K562 (cell line): Measurements from ENCODE around the gene PSORS1C2. TPM values are rescaled to one million over a fixed set of nuclear protein-coding genes. Genes with fewer than 3 reads are reported as not detected.

ENCODE experiments used
- ATAC-seq: fragments of 200-7000 bp; cut with Tn5 transposase; 3 replicates; pipeline ENCODE4 v1.9.1; 2020; ENCODE audit warnings: moderate library complexity
- BruUV-seq: library from RNA; stranded (reverse); fragments of 400-500 nt; replicated peaks from 2 replicates; lab custom pipeline; 2021; lab: Mats Ljungman, UMichigan
- CTCF ChIA-PET: fragments of 300-600 bp; formaldehyde crosslinking; extraction: SDS; loops from one replicate; lab custom pipeline; 2021; ENCODE audit warnings: low intra/inter-chr PET ratio; lab: Yijun Ruan, JAX
- POLR2A ChIA-PET: fragments of 300-600, 350-650 bp; sonication (Branson Sonifier 250); formaldehyde crosslinking; extraction: SDS; loops from one replicate; lab custom pipeline; 2021; ENCODE audit warnings: antibody characterized with exemption, inconsistent platforms; lab: Yijun Ruan, JAX
- DNase-seq, 4 experiments: peaks; one replicate each; pipeline versions ENCODE4 v3.0.0 to v3.0.0-alpha.2; 2011 to 2018; ENCODE audit warnings: low spot score in 3 of 4, mixed read lengths in 3 of 4; ENCODE audit errors: extremely low read depth in 1 of 4
- FAIRE-seq: peaks from 2 replicates; lab custom pipeline; 2011; peaks lifted over from hg19 to GRCh38; lab: Jason Lieb, UNC
- H2AFZ ChIP-seq: 2 replicates; pipeline ENCODE4 v1.6.0; 2011; ENCODE audit warnings: low read depth, low read length, control low read depth, inconsistent platforms
- H3K27ac ChIP-seq: fragments of 200-600 bp; 3 replicates; pipeline ENCODE4 v1.8.0; 2011; ENCODE audit warnings: low read depth, mild to moderate bottlenecking, control low read depth, inconsistent platforms, low read length, moderate library complexity, mixed read lengths; ENCODE audit errors: extremely low read depth
- H3K27me3 ChIP-seq, 2 experiments: fragments of 300-600 bp in 1 of 2; 2 replicates in 1 of 2; 3 replicates in 1 of 2; pipeline versions ENCODE4 v1.6.0 to v1.8.0; 2011; ENCODE audit warnings: inconsistent platforms in 2 of 2, low read length in 2 of 2, mild to moderate bottlenecking in 1 of 2, mixed read lengths in 1 of 2, moderate library complexity in 1 of 2; ENCODE audit not compliant: control insufficient read depth in 2 of 2, insufficient read depth in 2 of 2
- H3K36me3 ChIP-seq: fragments of 300-600 bp; 3 replicates; pipeline ENCODE4 v1.8.0; 2011; ENCODE audit warnings: mild to moderate bottlenecking, low read length, inconsistent platforms; ENCODE audit not compliant: control insufficient read depth, insufficient read depth
- H3K4me1 ChIP-seq, 2 experiments: fragments of 200-600 bp in 1 of 2; replicated peaks in 1 of 2; 2 replicates in 1 of 2; 3 replicates in 1 of 2; pipeline versions ENCODE4 v1.5.1 to v1.8.0; 2011; ENCODE audit warnings: inconsistent platforms in 2 of 2, low read length in 2 of 2, mild to moderate bottlenecking in 1 of 2, mixed read lengths in 1 of 2, moderate library complexity in 1 of 2; ENCODE audit not compliant: control insufficient read depth in 2 of 2, insufficient read depth in 2 of 2
- H3K4me2 ChIP-seq: 2 replicates; pipeline ENCODE4 v1.6.1; 2011; ENCODE audit warnings: low read length, control low read depth, inconsistent platforms, mixed read lengths; ENCODE audit not compliant: insufficient read depth
- H3K4me3 ChIP-seq: fragments of 200-600 bp; sonication (generic), shearing (Covaris generic); 2 replicates; pipeline ENCODE4 v1.5.1; 2016; ENCODE audit warnings: control low read depth, inconsistent platforms
- H3K79me2 ChIP-seq: fragments of 200-600 bp; 3 replicates; pipeline ENCODE4 v1.8.0; 2011; ENCODE audit warnings: low read length, inconsistent platforms; ENCODE audit not compliant: control insufficient read depth, insufficient read depth
- H3K9ac ChIP-seq, 2 experiments: 2 replicates each; pipeline versions ENCODE4 v1.6.0 to v1.6.1; 2011; ENCODE audit warnings: low read depth in 2 of 2, low read length in 2 of 2, control low read depth in 1 of 2, inconsistent platforms in 1 of 2, mild to moderate bottlenecking in 1 of 2, mixed read lengths in 1 of 2; ENCODE audit not compliant: insufficient read depth in 1 of 2
- H3K9me1 ChIP-seq: one replicate; pipeline ENCODE4 v1.6.0; 2011; ENCODE audit warnings: inconsistent platforms, mild to moderate bottlenecking, low read length, moderate library complexity; ENCODE audit not compliant: control insufficient read depth, insufficient read depth
- H3K9me3 ChIP-seq: replicated peaks from 2 replicates; pipeline ENCODE4 v1.5.1; 2011; ENCODE audit warnings: low read depth, low read length, inconsistent platforms; ENCODE audit not compliant: control insufficient read depth, insufficient read depth
- H4K20me1 ChIP-seq: replicated peaks from 2 replicates; pipeline ENCODE4 v1.6.1; 2011; ENCODE audit warnings: low read length, inconsistent platforms, mixed read lengths; ENCODE audit not compliant: control insufficient read depth, insufficient read depth
- ELF4 ChIP-seq: fragments of 450-650 bp; formaldehyde crosslinking; IDR thresholded peaks from 2 replicates; pipeline ENCODE4 v1.4.0; 2022; ENCODE audit warnings: missing genetic modification characterization
- ETV5 ChIP-seq: sonication (generic); formaldehyde crosslinking; IDR thresholded peaks from 2 replicates; pipeline ENCODE4 v1.4.0; 2020; ENCODE audit warnings: low read depth, mild to moderate bottlenecking, missing genetic modification reagents
- HDAC1 ChIP-seq, 2 experiments: fragments of 450-650 bp; IDR thresholded peaks; 2 replicates each; pipeline ENCODE4 v1.6.1; 2016 to 2017; ENCODE audit warnings: inconsistent platforms in 1 of 2, mild to moderate bottlenecking in 1 of 2, moderate library complexity in 1 of 2
- HDAC2 ChIP-seq: fragments of 450-650 bp; IDR thresholded peaks from 2 replicates; pipeline ENCODE4 v1.6.1; 2016; ENCODE audit warnings: mild to moderate bottlenecking
- NFATC3 ChIP-seq: fragments of 450-650 bp; IDR thresholded peaks from 2 replicates; pipeline ENCODE4 v1.6.1; 2017; ENCODE audit warnings: mild to moderate bottlenecking
- PHF20 ChIP-seq: fragments of 450-650 bp; IDR thresholded peaks from 2 replicates; pipeline ENCODE4 v1.6.1; 2018; ENCODE audit not compliant: partially characterized antibody
- STAG1 ChIP-seq: sonication (generic); formaldehyde crosslinking; IDR thresholded peaks from 2 replicates; pipeline ENCODE4 v1.5.0; 2020; ENCODE audit warnings: missing genetic modification reagents, borderline replicate concordance
- TFAM ChIP-seq: fragments of 250-450 bp; sonication (Bioruptor Pico); conservative IDR thresholded peaks from 2 replicates; pipeline ENCODE4 v1.5.0; 2021; ENCODE audit warnings: mild to moderate bottlenecking, moderate library complexity
- ZBTB17 ChIP-seq: fragments of 450-650 bp; formaldehyde crosslinking; IDR thresholded peaks from 2 replicates; pipeline ENCODE4 v1.4.0; 2020; ENCODE audit warnings: mild to moderate bottlenecking
- WGBS: fragments of 100-300 bp; shearing (Covaris generic); methylation state at CpG from one replicate; pipeline ENCODE4 v1.1.6; 2016; ENCODE audit warnings: low coverage, mixed read lengths; ENCODE audit not compliant: insufficient coverage; ENCODE audit errors: missing lambda C conversion rate; 5-methylcytosine and 5-hydroxymethylcytosine counted together
- in situ Hi-C: fragments of 300-500 bp; cut with MboI; formaldehyde crosslinking; loops from 4 replicates; pipeline ENCODE4 v1.15.0; 2018; ENCODE audit warnings: inconsistent platforms, mixed read lengths
- intact Hi-C: fragments of 100-400 bp; cut with micrococcal nuclease; formaldehyde crosslinking; loops from 2 replicates; pipeline ENCODE4 v1.14.2; 2022
- polyA plus RNA-seq, 8 experiments: library from polyadenylated mRNA; depleted of rRNA in 4 of 8; stranded (reverse) in 5 of 8; unstranded in 3 of 8; fragments of >200 nt; fragmentation: Nextera tagmentation in 2 of 8; fragmentation: Illumina TruSeq in 1 of 8; extraction: Ambion mirVana in 2 of 8; extraction: Trizol in 1 of 8; gene quantifications; 2 replicates each; pipeline versions ENCODE4 v1.2.1 to v1.2.3, GENCODE V29; 2011 to 2014; ENCODE audit warnings: inconsistent platforms in 1 of 8, missing spikeins in 1 of 8
- total RNA-seq, 7 experiments: library from RNA; depleted of rRNA in 6 of 7; stranded (reverse); fragments of >200 nt in 6 of 7; fragmentation: Illumina TruSeq in 2 of 7; extraction: Trizol in 2 of 7; gene quantifications; 2 replicates each; pipeline versions ENCODE4 v1.2.1 to v1.2.3, GENCODE V29; 2011 to 2021; ENCODE audit warnings: low replicate concordance in 1 of 7
- TF ChIP-seq, protein P1 (sequence below): fragments of 450-650 bp; conservative IDR thresholded peaks from 2 replicates; pipeline ENCODE4 v1.6.1; 2016; ENCODE audit warnings: missing genetic modification characterization, low read depth, mild to moderate bottlenecking, missing compliant biosample characterization, moderate library complexity
- TF ChIP-seq, protein P2 (sequence below): sonication (generic); IDR thresholded peaks from 2 replicates; pipeline ENCODE4 v1.6.1; 2016
- TF ChIP-seq, protein P3 (sequence below): fragments of 450-650 bp; IDR thresholded peaks from 2 replicates; pipeline ENCODE4 v1.6.1; 2017; ENCODE audit warnings: antibody characterized with exemption, mild to moderate bottlenecking

The PSORS1C2 gene
- total and polyA plus RNA-seq, 9 of the 15 experiments (the other 6 are each of a cell fraction or from before 2014, with no cell fraction given) = not detected

DNA sequence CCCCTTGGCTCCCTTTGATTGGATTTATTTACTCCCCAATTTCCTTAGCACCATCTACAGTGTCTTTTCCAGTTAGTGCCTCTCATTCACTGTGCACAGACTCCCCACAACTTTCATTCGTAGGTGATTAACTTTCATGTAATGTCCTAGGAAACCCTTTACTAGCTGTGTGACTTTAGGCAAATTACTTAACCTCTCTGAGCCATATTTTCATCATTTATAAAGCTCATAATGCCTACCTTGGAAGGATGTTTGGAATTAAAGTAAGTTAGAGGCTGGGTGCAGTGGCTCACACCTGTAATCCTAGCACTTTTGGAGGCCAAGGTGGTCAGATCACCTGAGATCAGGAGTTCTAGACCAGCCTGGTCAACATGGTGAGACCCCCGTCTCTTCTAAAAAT is 46.6 kb downstream of the PSORS1C2 start (continued):
- TF ChIP-seq, protein P1, sequence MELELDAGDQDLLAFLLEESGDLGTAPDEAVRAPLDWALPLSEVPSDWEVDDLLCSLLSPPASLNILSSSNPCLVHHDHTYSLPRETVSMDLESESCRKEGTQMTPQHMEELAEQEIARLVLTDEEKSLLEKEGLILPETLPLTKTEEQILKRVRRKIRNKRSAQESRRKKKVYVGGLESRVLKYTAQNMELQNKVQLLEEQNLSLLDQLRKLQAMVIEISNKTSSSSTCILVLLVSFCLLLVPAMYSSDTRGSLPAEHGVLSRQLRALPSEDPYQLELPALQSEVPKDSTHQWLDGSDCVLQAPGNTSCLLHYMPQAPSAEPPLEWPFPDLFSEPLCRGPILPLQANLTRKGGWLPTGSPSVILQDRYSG = no peak
- TF ChIP-seq ETV5 (CRISPR knock-in tag) (no peak), PHF20 (peak; percentile 23), HDAC1 (IDR thresholded peaks at IDR 0.05) (no peak), ZBTB17 (CRISPR knock-in tag) (no peak)

DNA sequence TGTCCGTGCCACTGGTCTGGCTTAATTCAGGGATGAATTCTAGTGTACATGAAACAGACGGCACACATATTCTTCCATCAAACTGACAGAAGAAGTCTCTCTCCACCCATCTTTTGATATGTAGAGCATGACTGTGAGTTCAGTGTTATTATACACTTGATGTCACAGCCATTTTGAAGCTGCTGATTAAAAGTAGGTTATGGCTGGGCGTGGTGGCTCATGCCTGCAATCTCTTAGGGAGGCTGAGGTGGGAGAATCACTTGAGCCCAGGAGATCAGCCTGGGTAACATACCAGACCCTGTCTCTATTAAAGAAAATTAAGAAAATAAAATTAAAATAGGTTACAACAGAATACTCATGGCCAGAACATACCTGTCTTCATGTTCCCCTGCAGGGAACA is 47.2 kb downstream of the PSORS1C2 start:
- POLR2A ChIA-PET = interaction anchor here (0.6 to 1.0 kb wide), 5 partner anchors 8 to 434 kb away, joined by 3 read pairs; partner anchors contain the start of gene C6orf15
- TF ChIP-seq ELF4 (CRISPR knock-in tag) = no peak
- TF ChIP-seq NFATC3 = no peak
- TF ChIP-seq, protein P2, sequence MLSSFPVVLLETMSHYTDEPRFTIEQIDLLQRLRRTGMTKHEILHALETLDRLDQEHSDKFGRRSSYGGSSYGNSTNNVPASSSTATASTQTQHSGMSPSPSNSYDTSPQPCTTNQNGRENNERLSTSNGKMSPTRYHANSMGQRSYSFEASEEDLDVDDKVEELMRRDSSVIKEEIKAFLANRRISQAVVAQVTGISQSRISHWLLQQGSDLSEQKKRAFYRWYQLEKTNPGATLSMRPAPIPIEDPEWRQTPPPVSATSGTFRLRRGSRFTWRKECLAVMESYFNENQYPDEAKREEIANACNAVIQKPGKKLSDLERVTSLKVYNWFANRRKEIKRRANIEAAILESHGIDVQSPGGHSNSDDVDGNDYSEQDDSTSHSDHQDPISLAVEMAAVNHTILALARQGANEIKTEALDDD = no peak
- no peak for TF ChIP-seq STAG1 (CRISPR knock-in tag)
- TF ChIP-seq, protein P3, sequence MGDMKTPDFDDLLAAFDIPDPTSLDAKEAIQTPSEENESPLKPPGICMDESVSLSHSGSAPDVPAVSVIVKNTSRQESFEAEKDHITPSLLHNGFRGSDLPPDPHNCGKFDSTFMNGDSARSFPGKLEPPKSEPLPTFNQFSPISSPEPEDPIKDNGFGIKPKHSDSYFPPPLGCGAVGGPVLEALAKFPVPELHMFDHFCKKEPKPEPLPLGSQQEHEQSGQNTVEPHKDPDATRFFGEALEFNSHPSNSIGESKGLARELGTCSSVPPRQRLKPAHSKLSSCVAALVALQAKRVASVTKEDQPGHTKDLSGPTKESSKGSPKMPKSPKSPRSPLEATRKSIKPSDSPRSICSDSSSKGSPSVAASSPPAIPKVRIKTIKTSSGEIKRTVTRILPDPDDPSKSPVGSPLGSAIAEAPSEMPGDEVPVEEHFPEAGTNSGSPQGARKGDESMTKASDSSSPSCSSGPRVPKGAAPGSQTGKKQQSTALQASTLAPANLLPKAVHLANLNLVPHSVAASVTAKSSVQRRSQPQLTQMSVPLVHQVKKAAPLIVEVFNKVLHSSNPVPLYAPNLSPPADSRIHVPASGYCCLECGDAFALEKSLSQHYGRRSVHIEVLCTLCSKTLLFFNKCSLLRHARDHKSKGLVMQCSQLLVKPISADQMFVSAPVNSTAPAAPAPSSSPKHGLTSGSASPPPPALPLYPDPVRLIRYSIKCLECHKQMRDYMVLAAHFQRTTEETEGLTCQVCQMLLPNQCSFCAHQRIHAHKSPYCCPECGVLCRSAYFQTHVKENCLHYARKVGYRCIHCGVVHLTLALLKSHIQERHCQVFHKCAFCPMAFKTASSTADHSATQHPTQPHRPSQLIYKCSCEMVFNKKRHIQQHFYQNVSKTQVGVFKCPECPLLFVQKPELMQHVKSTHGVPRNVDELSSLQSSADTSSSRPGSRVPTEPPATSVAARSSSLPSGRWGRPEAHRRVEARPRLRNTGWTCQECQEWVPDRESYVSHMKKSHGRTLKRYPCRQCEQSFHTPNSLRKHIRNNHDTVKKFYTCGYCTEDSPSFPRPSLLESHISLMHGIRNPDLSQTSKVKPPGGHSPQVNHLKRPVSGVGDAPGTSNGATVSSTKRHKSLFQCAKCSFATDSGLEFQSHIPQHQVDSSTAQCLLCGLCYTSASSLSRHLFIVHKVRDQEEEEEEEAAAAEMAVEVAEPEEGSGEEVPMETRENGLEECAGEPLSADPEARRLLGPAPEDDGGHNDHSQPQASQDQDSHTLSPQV = no peak
- no peak for TF ChIP-seq HDAC2
- no peak for TF ChIP-seq TFAM (CRISPR knock-in tag)
- BruUV-seq = no TSS peak
- WGBS = 14% methylated on average over 3 of the region's 3 CpGs
- Histone ChIP-seq H3K27me3 (peaks cover 0 to 13% of the 10 kb centered on the region in 2 experiments; a peak in 2 of 5 replicates), H3K4me3 (no peak overlapping the region), H3K36me3 (no peaks in the 10 kb centered on the region), H4K20me1 (no peaks in the 10 kb centered on the region), H3K4me2 (no peak overlapping the region), H3K27ac (no peak overlapping the region), H3K9me3 (no peaks in the 10 kb centered on the region), H3K9ac (no peak overlapping the region), H3K4me1 (peaks cover 0 to 10% of the 10 kb centered on the region in 2 experiments; a peak in 4 of 5 replicates), H3K79me2 (no peaks in the 10 kb centered on the region), H3K9me1 (no peaks in the 10 kb centered on the region), H2AFZ (peak overlapping the region; percentile 61; the same call in 1 of the 2 replicates)
- CTCF ChIA-PET = no interaction called here
- intact Hi-C loops = no loop called here
- DNase-seq = no peak
- ATAC-seq = no peak
- in situ Hi-C loops = no loop called here
- no peak for FAIRE-seq
